AG10803 (cell line): ENCODE data around the gene TRA2A.
"Not testable (repeated sequence)": the region's sequence is repeated elsewhere in the genome, so short reads cannot be mapped to it uniquely, and the experiment has no call there.

ENCODE experiments used
- DNase-seq: peaks from one replicate; pipeline ENCODE4 v3.0.0; 2010; ENCODE audit warnings: low read depth
- H3K4me3 ChIP-seq: 2 replicates; pipeline ENCODE4 v1.5.1; 2011; ENCODE audit warnings: mild to moderate bottlenecking, low read length, control low read depth
- TF ChIP-seq, protein P1 (sequence below): conservative IDR thresholded peaks from 2 replicates; pipeline ENCODE4 v1.5.1; 2011; ENCODE audit warnings: mild to moderate bottlenecking, low read length, control low read depth, inconsistent platforms

The TRA2A gene

DNA sequence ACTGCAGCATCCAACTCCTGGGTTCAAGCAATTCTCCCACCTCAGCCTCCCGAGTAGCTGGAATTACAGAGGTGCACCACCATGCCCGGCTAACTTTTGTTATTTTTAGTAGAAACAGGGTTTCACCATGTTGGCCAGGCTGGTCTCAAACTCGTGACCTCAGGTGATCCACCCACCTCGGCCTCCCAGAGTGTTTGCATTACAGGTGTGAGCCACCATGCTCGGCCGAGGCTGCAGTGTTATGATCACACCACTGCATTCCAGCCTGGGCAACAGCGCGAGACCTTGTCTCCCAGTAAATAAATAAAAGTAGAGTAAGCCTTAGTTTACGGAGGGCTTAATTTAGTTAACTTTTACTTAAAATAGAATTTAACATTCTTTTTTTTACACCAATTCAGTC is 37.8 kb downstream of the TRA2A start:
- no peak overlapping the region for H3K4me3 ChIP-seq
- DNase-seq: no peak
- TF ChIP-seq, protein P1, sequence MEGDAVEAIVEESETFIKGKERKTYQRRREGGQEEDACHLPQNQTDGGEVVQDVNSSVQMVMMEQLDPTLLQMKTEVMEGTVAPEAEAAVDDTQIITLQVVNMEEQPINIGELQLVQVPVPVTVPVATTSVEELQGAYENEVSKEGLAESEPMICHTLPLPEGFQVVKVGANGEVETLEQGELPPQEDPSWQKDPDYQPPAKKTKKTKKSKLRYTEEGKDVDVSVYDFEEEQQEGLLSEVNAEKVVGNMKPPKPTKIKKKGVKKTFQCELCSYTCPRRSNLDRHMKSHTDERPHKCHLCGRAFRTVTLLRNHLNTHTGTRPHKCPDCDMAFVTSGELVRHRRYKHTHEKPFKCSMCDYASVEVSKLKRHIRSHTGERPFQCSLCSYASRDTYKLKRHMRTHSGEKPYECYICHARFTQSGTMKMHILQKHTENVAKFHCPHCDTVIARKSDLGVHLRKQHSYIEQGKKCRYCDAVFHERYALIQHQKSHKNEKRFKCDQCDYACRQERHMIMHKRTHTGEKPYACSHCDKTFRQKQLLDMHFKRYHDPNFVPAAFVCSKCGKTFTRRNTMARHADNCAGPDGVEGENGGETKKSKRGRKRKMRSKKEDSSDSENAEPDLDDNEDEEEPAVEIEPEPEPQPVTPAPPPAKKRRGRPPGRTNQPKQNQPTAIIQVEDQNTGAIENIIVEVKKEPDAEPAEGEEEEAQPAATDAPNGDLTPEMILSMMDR: no peak

DNA sequence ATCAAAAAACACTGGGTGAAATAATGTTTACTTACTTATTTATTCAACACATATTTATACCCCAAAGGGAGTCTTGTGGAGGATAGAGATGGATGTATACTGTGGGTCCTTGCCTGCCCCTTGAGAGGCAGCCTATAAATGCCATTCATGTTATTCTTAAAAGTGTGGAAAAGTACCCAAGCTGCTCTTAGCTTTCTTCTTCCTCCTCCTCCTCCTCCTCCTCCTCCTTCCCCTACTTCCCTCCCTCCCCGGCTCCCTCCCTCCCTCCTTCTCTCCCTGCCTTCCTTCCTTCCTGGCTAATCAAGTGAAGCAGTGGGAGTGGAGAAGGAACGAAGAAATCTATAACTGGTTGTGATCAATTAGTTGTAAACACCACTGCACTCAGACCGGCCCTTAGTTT is 40.3 kb downstream of the TRA2A start:
- H3K4me3 ChIP-seq: no peak overlapping the region; the same call in 1 of the 2 replicates
- no peak for DNase-seq
- TF ChIP-seq, protein P1: no peak

DNA sequence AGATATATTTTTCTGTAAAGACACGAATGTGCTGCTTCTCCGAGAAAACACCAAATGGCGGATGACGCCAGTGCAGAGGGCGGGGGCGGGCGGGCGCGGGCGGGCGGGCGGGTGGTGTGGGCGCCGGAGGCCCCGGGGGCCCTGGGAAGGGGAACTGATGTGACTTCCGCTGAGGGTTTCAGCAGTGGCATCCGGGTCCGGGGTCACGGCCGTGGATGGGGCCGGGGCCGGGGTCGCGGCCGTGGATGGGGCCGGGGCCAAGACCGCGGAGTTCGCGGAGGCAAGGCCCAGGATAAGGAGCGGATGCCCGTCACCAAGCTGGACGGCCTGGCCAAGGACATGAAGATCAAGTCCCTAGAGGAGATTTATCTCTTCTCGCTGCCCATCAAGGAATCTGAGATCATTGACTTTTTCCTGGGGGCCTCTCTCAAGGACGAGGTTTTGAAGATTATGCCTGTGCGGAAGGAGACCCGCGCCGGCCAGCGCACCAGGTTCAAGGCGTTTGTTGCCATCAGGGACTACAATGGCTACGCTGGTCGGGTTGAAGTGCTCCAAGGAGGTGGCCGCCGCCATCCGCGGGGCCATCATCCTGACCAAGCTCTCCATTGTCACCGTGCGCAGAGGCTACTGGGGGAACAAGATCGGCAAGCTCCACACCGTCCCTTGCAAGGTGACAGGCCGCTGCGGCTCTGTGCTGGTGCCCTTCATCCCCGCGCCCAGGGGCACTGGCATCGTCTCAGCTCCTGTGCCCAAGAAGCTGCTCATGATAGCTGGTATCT is 41.2 kb downstream of the TRA2A start:
- TF ChIP-seq, protein P1: no peak
- peak; percentile 37 for DNase-seq
- H3K4me3 ChIP-seq: peak overlapping the region; percentile 58

DNA sequence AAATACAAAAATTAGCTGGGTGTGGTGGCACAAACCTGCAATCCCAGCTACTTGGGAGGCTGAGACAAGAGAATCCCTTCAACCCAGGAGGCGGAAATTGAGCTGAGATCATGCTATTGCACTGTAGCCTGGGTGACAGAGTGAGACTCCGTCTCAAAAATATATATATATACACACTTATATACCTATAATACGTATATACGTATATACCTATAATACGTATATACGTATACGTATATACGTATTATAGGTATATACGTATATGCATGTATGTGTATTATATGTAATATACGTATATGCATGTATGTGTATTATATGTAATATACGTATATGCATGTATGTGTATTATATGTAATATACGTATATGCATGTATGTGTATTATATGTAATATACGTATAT is 43.1 kb downstream of the TRA2A start:
- not testable (repeated sequence) for DNase-seq, H3K4me3 ChIP-seq

DNA sequence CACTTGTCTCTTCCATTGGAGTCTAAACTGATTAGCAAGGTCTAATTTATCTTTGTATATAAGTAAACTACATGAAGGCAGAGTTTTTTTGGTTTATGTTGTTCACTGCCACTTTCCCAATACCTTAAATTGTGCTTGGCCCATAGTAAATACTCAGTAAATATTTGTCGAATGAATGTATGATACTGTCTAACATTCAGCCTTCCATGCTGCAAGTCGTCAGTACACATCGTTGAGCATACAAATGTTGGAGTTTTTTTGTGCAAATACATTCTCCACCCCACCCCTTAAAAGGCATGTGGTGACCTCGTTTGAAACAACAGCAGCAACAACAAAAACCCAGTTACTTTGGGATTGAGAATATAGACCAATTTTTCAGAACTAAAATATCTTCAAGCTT is 44.1 kb downstream of the TRA2A start:
- H3K4me3 ChIP-seq: no peak overlapping the region
- TF ChIP-seq, protein P1: no peak
- DNase-seq: no peak

DNA sequence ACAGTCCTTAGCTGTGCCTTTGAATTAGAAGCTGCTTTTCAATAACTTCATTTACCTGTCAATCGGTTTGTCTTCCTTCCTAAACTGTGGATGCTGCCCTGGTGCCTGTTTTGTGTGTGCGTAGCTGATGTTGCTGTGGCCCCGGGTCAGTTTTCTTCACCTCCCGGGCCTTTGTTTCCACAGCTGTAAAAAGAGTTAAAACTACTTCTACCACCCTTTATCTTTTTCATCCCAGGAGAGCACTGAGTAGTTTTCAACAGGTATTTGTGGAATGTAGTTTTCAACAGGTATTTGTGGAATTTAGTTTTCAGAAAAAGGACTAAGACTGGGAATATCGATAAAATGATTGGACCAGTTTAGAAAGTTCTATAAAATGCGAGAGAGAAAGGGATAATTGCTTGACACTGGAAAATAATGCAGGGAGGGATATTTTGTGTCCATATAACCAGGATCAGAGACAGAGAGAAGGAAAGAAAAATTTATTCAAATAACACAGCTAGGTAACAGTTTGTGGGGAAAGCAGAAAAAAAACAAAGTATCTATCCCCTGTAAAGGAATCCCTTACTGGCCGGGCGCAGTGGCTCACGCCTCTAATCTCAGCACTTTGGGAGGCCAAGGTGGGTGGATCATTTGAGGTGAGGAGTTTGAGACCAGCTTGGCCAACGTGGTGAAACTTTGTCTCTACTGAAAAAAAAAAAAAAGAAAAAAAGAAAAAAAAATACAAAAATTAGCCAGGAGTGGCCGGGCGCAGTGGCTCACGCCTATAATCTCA is 45.6 kb downstream of the TRA2A start:
- TF ChIP-seq, protein P1: no peak
- no peak overlapping the region for H3K4me3 ChIP-seq
- no peak for DNase-seq

DNA sequence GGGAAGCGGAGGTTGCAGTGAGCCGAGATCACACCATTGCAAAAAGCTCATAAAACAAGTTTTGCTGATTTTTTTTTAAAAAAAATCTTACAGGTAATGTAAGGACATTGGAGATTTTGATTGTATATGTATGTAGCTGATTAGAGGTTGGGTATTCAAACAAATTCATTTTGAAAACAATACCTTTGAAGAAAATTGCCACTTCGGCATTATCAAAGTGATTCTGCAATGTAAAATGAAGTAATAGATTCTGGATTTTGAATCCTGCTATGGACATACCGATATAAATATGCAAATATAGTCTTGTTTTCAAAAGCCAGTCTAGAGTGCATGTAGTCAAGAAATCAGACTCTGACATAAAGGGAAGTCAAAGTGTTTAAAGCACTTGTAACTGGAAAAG is 49.1 kb downstream of the TRA2A start:
- DNase-seq: no peak
- no peak overlapping the region for H3K4me3 ChIP-seq
- TF ChIP-seq, protein P1: no peak
